Measurements from ENCODE around the gene SMCO3. TPM values are rescaled to one million over a fixed set of nuclear protein-coding genes. Genes with fewer than 3 reads are reported as not detected.

SMCO3 gene
- total and polyA plus RNA-seq, 10 of the 15 experiments (the other 5 are each of a cell fraction or from before 2014, with no cell fraction given) = 0.05 to 0.35 (median 0.10) TPM; not detected in 6

DNA sequence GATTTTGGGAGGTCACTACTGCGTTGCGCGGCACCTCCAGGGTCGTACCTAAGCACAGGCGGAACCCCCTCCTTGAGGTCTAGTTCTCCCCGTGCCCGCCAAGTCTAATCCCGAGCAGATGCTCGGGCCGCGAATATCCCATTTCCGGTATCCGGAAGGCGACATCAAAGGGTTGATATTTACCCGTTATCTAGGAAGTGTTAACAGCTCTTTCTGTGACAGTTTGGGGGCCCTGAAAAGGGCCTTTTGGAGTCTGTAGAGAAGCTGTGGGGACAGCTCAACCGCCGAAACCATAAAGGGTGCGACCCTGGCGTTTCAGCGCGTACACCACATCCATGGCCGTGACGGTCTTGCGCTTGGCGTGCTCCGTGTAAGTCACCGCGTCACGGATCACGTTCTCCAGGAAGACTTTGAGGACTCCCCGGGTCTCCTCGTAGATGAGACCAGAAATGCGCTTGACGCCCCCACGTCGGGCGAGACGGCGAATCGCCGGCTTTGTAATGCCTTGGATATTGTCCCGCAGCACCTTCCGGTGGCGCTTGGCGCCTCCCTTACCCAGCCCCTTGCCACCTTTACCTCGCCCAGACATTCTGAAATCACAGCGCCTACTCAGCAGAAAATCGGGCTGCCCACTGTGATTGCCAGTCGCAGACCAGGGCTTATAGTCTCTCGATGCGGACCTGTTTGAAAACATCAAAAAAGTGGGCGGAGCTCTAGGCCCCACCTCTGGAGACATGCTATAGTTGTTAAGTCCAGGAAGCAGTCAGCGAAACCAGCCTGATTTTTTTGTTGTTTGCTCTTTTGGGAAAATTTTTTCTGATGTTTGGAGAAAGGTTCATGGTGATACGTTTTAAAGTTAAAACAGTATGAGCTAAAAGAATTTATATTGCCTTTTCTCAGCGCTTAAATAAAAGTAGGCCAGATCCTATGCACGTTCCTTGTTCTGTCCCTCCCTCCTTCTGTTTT lies 43.2 kb downstream of the SMCO3 start:
- FAIRE-seq = peak; percentile 81
- WGBS (ENCODE audit: insufficient coverage, insufficient replicate concordance, low lambda C conversion rate, missing lambda C conversion rate) = under 1% methylated on average over 56 of the region's 56 CpGs
- H3K4me3 ChIP-seq = peak overlapping the region; percentile 83
- H3K27me3 ChIP-seq (replicated peaks in 1 of 2; ENCODE audit: control insufficient read depth in 2 of 2, insufficient read depth in 2 of 2, low read length in 1 of 2) = no peaks in the 10 kb centered on the region
- peak; percentile 97 for DNase-seq (ENCODE audit: low read depth, low spot score)
- peak overlapping the region; percentile 73 for H3K4me2 ChIP-seq (ENCODE audit: control insufficient read depth, insufficient read depth)
- H3K4me1 ChIP-seq (ENCODE audit: control insufficient read depth, insufficient read depth, low read length) = peaks cover 5% of the 10 kb centered on the region
- in situ Hi-C loops (cut with MboI) (loop anchor here (10.0 to 25.0 kb wide), 2 partner anchors 184 to 1867 kb away; no protein-coding TSS in a partner anchor), intact Hi-C loops (cut with micrococcal nuclease; ENCODE audit: unreplicated experiment) (loop anchor here (2.0 to 5.0 kb wide), 6 partner anchors 190 to 1112 kb away; partner anchors contain the start of genes ARHGDIB, ATF7IP and STRAP)
- peak overlapping the region; percentile 43 for H2AFZ ChIP-seq (ENCODE audit: control insufficient read depth, low read depth, low read length)
- ChIA-PET RAD21 (ENCODE audit: unreplicated experiment) (interaction anchor here (0.9 to 9.5 kb wide), 16 partner anchors 10 to 533 kb away, joined by 3 to 89 read pairs (median 4); partner anchors contain the start of genes ARHGDIB, C12orf60 and WBP11), SMC1A (ENCODE audit: uncharacterized antibody, unreplicated experiment) (interaction anchor here (0.5 to 3.6 kb wide), 17 partner anchors 12 to 533 kb away, joined by 3 to 52 read pairs (median 4); partner anchors contain the start of genes ATF7IP, C12orf60 and WBP11), CTCF (interaction anchor here (0.7 to 3.6 kb wide), 11 partner anchors 11 to 533 kb away, joined by 3 to 38 read pairs (median 4); partner anchors contain the start of genes ATF7IP, C12orf60, SMCO3 and WBP11), POLR2A (interaction anchor here (0.6 to 3.3 kb wide), 11 partner anchors 8 to 960 kb away, joined by 3 to 41 read pairs (median 3); partner anchors contain the start of genes C12orf60 and WBP11)
- BruUV-seq (replicated peaks) = TSS peak; percentile 81
- ATAC-seq = peak; percentile 51
- H3K9me3 ChIP-seq (replicated peaks; ENCODE audit: control insufficient read depth, insufficient read depth, low read length) = peaks cover 9% of the 10 kb centered on the region; the same call in 2 of the 3 replicates
- H3K27ac ChIP-seq (ENCODE audit: control insufficient read depth, insufficient read depth) = peak overlapping the region; percentile 99
- H3K9ac ChIP-seq (ENCODE audit: control insufficient read depth, insufficient read depth, low read length) = peak overlapping the region; percentile 99
- H3K36me3 ChIP-seq (ENCODE audit: control insufficient read depth in 2 of 2, insufficient read depth in 2 of 2, low read length in 1 of 2) = peaks cover 0 to 5% of the 10 kb centered on the region in 2 experiments; a peak in 2 of 4 replicates
- peaks cover 61% of the 10 kb centered on the region for H3K79me2 ChIP-seq (ENCODE audit: control insufficient read depth, insufficient read depth, low read length)
- no peaks in the 10 kb centered on the region for H4K20me1 ChIP-seq (ENCODE audit: control insufficient read depth, insufficient read depth)
- peak; percentile 50; the same call in 1 of the 2 replicates for TF ChIP-seq BCL11A (IDR thresholded peaks at IDR 0.05; ENCODE audit: low read depth, low read length)
- TF ChIP-seq RAD51 (IDR thresholded peaks at IDR 0.05) = peak; percentile 17; the same call in 1 of the 2 replicates
- TF ChIP-seq, protein P1, sequence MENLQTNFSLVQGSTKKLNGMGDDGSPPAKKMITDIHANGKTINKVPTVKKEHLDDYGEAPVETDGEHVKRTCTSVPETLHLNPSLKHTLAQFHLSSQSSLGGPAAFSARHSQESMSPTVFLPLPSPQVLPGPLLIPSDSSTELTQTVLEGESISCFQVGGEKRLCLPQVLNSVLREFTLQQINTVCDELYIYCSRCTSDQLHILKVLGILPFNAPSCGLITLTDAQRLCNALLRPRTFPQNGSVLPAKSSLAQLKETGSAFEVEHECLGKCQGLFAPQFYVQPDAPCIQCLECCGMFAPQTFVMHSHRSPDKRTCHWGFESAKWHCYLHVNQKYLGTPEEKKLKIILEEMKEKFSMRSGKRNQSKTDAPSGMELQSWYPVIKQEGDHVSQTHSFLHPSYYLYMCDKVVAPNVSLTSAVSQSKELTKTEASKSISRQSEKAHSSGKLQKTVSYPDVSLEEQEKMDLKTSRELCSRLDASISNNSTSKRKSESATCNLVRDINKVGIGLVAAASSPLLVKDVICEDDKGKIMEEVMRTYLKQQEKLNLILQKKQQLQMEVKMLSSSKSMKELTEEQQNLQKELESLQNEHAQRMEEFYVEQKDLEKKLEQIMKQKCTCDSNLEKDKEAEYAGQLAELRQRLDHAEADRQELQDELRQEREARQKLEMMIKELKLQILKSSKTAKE (IDR thresholded peaks at IDR 0.05; ENCODE audit: low read depth, poor library complexity, severe bottlenecking) = peak; percentile 82
- peak; percentile 90 for TF ChIP-seq POLR2A (IDR thresholded peaks at IDR 0.05; ENCODE audit: low read depth, low read length)
- peak; percentile 56 for TF ChIP-seq PBX3 (IDR thresholded peaks at IDR 0.05; ENCODE audit: insufficient replicate concordance, low read depth, low read length)
- TF ChIP-seq, protein P2, sequence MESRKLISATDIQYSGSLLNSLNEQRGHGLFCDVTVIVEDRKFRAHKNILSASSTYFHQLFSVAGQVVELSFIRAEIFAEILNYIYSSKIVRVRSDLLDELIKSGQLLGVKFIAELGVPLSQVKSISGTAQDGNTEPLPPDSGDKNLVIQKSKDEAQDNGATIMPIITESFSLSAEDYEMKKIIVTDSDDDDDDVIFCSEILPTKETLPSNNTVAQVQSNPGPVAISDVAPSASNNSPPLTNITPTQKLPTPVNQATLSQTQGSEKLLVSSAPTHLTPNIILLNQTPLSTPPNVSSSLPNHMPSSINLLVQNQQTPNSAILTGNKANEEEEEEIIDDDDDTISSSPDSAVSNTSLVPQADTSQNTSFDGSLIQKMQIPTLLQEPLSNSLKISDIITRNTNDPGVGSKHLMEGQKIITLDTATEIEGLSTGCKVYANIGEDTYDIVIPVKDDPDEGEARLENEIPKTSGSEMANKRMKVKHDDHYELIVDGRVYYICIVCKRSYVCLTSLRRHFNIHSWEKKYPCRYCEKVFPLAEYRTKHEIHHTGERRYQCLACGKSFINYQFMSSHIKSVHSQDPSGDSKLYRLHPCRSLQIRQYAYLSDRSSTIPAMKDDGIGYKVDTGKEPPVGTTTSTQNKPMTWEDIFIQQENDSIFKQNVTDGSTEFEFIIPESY (IDR thresholded peaks at IDR 0.05) = no peak
- TF ChIP-seq NRF1 (conservative IDR thresholded peaks at IDR 0.05; ENCODE audit: low read depth, low read length) = no peak
- TF ChIP-seq SUPT20H (IDR thresholded peaks at IDR 0.05; ENCODE audit: borderline replicate concordance, control insufficient read depth, low read depth, low read length) = no peak
- TF ChIP-seq EGR1 (IDR thresholded peaks at IDR 0.05; ENCODE audit: borderline replicate concordance in 1 of 2, low read depth in 2 of 2, low read length in 2 of 2) = peak; percentile 58 to 65; a peak in 2 of 3 replicates
- TF ChIP-seq ZBTB40 (IDR thresholded peaks at IDR 0.05; ENCODE audit: borderline replicate concordance) = peak; percentile 82
